NCI-H446 (cell line): Measurements from ENCODE around the gene ADI1.

Experiments
- DNase-seq, 2 experiments: peaks; one replicate each; lab custom pipeline; 2025; lab: John Stamatoyannopoulos, UW

Gene ADI1, protein sequence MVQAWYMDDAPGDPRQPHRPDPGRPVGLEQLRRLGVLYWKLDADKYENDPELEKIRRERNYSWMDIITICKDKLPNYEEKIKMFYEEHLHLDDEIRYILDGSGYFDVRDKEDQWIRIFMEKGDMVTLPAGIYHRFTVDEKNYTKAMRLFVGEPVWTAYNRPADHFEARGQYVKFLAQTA

DNA sequence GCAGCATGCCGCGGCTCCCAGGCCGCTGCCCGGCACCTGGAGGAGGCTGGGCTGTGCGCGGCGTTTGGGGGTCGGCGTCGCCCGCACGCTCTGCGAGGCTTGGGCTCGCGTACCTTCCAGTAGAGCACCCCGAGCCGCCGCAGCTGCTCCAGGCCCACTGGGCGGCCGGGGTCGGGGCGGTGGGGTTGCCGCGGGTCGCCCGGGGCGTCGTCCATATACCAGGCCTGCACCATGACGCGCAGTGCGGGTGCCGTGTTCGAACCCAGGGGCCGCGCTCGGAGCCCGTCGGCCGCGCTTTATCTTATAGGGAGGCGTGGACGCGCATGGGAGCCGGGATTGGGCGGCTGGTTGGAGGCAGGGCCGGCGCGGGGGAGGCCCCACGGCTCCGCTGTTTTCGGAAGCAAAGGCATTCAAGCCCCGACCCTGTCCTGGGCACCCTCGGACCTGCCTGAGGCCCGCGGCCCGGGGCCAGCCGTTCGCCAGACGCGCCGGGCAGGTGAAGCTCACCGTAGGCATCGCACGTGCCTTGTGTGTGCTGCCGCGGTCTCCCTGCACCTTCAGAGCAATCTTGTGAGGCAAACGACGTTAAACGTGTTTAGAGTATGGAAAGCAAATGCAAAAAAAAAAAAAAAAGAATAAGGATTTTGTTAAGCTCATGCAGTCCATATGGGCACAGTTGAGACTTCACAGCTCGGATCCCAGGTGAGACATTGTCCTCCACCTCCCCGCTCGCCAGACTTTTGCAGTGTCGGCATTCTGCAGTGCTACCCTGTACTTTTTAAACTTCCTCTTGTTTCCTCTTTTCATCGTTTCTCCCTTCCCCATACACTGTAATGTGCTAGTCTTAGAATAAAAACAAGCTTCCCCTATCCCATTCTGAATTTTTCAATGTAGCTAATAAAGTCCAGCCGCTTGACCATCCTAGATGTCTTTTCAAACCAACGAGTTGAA lies at the start of gene ADI1:
Gene ADI1 (minus strand): TSS at position 277 of the 951 bp plus-strand sequence. CDS start 44 bp downstream, at position 233.
- peak; percentile 79 to 82 for DNase-seq

DNA sequence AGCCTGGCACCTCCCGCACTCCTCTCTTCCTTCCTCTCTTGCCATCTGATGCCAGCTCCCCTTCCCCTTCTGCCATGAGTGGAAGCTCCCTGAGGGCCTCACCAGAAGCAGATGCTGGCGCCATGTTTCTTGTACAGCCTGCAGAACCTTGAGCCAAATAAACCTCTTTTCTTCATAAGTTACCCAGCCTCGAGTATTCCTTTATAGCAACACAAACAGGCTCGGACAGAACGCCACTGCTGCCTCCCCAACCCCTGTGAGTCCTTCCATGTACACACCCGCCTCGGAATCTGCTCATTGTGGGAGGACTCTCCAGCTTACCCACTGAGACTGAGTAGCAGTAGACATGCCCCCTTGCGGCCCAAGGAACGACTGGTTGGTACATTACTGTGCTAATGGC lies 47.5 kb upstream of the ADI1 start:
- no peak for DNase-seq

DNA sequence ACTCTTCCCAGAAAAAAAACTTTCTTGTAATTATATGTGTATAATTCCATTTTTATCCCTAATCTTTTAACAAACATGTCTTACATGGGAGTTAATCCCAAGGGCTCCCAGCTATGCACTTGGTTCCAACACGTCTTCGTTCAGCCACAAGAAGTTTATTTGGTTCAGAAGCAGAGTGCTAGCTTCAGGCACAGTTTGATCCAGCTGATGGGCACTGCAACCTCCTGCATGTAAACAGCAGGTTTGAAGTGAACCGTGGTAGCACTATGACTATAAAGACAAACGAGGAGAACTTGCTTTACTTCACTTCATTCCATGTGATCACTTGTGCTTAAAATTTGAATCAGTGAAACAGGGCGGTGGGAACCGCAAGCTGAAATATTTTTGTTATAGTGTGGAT lies 45.8 kb upstream of the ADI1 start:
- DNase-seq = no peak

DNA sequence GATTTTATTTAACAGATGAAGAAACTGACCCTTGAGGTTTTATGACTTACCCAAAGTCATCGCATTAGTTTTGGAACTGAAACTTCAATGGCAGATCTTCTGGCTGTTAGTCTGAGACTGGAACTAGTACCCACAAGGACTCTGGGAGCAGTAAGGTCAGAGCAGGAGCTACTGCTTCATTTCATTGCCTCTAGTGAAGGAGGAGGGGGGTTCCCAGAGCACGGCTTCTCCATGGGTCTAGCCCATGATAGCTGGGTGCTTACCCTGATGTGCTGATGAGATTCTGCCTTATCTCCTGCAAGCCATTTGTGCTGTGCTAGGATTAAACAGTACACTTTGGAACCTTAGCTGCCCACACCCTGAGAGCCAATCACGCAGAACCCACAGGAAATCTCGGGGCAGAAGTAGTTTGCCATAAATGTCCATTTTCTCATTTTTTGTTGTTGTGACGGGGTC lies 44.2 kb upstream of the ADI1 start:
- DNase-seq = no peak

DNA sequence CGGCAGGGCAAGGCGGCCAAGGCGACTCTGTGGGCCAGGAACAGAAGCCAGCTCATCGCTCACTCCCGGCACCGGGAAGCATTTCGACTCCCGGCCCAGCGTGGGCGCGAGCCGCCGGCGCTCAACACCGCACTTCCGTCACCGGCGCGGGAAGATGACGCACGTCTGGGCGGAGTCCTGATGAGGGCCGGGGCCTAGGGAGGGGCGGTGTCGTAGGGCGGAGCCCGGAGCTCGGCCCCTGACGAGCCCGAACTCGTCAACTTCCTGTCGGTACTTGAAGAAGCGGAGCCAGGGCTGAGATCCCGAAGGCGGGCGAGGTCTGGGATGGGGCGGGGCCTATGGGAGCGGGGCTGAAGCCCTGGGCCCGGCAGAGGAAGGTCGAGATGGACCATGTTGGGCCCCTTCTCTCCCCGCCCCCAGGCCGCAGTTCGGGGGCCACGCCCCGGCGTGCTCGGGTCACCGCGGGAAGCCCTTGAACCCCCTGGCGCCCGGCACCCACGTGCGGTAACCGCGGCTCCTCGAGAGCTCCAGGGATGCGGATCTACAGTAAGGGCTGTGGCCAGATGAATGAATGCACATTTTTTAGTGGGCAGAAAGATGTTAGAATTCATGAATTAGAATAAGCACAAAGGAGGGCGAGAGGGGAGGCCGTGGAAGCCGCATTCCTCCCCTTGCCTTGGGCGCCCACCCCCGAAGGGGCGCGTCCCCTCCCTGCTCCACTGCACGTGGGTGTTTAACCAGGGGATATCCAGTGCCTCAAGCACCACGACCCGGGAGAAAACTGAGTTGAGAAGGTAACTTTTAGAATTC lies 39.1 kb upstream of the ADI1 start, which contains the start of gene RNASEH1:
Gene RNASEH1 (minus strand): TSS at position 129 of the 810 bp plus-strand sequence. CDS start 73 bp downstream, at position 56.
- DNase-seq = peak; percentile 95 to 99

DNA sequence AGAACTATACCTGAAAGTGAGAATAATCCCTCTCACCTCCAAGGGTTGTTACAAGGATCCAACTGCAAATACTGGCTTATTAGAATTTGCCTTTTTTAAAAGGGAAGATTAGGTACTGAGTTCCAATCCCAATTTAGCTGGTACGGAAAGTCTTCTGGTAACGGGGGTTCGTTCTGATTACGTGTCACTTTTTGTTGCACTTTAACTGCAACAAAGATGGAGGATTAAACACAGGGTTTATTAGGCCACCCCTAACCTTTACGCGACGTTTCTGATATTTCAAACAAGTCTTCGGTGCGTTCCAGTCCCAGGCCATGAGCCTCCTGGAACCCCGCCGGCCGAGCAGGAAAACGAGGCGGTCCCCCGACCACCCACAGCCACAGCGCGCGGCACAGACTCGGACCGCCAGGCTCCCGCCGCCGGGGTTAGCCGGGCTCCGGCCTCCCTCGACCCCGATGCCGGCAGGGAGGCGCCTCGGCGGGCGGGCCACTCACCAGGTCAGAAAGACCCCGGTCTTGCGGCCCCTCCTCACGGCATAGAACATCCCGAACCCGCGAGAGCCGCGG lies 38.4 kb upstream of the ADI1 start:
- DNase-seq = no peak

DNA sequence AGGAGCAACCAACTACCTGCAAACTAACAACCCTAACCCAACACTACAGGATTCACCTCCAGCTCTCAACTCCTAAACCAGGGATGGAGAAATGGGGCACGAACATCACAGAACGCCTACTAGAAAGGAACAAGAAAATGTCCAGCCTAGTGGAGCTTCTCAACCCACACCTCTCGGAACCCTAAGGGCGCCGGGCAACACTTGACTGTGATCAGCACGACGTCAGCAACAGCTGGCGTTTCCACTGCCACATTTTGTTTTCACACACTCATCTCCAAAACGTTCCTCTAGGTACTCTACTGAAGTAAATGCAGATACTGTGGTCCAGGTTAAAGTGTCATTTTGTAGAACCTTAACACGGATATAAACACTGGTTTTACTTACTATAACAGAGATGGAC lies 34.6 kb upstream of the ADI1 start:
- DNase-seq = no peak

DNA sequence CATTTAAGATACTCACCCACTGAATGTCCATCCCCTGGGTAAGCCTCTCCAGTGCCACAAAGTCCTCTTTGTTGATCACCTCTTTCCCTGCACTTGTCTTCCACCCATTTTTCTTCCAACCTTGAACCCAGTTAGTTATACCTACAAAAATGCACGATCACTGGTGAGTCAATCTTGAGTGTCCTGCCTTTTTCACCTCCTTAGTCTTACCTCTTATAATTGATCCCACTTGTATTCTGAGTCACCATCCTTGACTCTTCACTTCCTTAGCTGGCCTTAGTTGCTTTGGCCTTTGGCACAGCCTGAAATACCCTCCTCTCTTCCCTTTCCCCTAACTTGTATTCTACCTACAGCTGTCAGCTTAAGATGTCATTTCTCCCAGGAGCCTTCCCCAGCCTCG lies 28.6 kb upstream of the ADI1 start:
- DNase-seq = no peak

DNA sequence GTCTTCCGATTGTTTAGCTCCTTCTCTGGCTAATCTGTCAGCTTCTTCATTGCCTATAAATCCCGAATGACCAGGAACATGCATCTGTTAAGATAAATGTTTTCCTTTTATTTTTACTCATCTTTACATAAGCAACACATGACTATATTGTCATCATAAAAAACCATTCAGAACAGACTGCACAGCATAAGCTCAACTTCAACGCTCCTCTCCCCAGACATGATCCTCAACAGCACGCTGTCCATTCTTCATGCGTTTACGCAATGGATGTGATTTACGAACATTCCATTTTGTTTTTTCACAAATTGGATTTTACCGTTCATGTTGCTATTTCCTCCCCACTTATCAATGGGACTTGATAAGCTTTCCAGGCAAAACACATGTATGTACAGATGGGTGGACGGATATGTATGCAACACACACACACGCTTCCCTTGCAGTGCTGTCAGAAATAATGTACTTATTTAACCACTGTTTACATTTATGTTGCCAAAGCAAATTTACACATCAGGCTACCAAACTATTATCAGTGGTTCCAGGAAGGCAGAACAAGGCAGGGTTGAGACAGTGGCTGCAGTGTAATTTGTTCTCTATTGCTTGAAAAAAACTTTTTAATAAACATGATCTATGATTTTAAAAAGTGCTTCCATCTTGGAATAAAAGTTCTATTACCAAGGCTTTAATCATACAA lies 26.6 kb upstream of the ADI1 start:
- no peak for DNase-seq

DNA sequence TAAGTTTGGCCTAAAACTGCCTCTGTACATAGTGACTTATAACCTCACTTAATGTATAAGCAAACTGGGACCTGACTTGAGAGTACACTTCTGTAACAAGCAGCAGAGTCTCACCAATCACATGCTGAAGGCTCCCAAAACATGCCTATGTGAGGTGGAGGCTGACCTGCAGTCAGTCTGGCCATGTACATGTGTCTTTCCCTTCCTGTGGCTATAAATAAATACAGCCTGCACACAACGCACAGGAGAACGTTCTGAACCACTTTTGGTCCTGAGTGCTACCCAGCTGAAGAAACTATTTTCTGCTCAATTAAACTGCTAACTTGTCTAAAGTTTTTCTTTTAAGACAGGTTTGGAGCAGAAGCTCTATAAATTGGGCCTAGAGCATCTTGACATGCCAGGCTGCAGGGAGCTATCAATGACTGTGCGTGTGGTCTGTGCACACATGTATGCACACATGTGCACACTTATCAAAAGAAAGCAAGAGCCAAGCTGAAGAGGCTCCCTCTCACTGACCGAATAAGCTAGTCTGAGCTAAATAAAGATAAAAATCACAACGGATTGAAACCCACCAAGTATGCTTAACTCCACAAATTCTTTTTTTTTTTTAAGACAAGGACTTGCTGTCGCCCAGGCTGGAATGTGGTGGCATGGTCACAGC lies 23.8 kb upstream of the ADI1 start:
- no peak for DNase-seq

DNA sequence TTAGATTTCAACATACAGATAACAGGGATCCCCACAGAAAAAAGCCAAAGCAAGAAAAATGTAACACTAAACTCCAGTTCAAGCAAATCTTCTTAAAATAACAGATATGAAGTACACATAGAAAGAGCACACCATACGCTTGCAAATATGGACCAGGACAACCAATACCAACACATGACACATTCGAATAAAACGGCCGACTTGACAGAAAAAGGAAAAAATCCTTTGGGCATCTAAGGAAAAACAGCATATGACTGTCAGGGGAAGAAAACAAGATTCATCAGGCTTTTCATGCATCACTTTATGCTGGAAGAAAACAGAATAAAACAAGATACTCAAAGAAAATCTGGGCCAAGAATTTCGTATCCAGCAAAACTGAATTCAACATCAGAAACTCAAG lies 22.8 kb upstream of the ADI1 start:
- DNase-seq = no peak

DNA sequence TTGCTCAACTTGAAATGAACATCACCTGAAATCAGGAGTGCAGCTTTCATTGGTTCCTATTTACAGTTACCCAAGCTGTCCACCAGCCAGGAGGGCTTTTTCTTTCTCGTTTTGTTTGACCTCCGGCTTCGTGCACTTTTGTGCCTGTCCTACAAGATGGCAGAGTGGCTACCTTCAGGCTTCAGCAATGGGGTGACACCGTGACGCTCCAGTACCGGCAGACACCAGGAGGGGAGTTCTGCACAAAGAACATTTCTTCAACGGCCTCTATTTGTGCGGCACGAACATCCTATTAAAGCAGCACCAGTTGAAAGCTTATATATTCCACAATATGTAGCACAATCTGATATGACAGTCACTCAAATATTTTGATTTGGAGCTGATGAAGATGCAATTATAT lies 20.5 kb upstream of the ADI1 start:
- no peak for DNase-seq

DNA sequence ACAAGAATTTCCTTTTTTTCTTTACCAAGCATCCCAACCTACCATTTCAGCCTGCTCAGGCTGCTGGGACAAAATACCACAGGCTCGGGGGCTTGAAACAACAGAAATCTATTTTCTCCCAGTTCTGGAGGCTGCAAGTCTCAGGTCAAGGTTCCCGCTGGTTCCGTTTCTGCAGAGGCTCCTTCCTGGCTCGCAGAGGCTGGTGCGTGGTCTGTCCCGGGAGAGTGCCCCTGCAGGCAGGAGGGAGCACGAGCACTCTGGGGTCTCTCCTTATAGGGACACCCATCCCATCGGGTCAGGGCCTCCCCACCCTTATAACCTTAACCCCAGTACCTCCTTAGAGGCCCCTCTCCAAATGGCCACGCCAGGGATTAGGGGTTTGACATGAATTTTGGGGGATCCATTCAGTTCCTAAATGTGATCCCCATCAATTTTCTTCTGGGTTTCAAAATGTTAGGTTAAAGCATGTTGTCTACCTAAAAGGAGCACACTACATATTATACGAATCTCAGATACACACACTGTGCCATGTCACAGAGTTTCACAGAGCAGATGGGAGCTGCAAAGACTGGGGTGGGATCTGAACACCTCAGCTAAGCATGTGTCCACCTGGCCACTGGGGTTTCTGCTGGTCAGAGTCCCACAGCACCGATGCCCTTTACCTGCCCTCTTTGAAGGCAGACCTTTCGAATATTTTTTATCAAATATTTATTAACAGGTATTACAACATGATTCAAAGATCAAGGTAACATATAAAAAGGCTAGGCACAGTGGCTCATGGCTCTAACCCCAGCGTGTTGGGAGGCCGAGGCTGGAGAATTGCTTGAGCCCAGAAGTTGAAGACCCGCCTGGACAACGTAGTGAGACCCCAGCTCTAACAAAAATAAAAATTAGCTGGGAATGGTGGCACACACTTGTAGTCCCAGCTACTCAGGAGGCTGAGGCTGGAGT lies 17.6 kb upstream of the ADI1 start:
- no peak for DNase-seq

DNA sequence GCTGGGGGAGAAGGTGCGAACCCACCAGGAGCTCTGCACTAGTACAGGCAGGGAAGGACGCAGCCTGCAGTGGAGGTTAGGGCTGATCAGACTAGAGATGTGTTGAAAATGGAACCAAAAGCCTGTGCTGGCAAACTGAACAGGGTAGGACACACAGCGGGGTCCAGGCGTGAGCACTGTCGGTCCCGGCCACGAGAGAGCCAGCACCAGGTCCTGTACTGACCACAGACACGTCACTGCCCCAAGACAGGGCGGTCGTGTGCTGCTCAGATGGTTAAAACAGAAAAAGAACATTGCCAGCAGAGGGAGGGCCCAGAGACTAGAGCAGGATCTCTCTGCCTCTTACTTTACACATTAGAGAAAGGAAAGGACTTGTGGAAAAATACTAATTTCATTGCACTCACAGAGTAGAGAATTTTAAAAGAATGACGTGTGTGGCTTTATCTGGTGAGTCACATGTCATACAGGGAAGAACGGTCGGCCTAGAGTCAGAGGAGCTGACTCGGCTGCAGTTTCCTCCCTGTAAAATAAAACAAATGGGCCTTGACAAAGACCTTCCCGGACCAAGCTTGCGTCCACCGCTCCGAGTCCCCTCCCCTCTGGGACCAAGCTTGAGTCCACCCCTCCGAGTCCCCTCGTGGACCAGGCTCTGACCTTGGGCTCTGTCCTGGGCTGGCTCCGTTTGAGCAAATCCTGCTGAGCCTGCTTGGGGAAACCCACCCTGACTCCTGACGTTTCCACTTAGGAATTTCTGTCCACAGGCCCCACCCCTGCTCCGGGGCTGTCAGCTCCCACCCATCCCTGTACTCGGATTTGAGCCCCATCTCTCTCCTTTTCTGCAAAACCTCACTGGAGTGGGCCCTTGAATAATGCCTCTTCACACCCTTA lies 16.7 kb upstream of the ADI1 start:
- no peak for DNase-seq

DNA sequence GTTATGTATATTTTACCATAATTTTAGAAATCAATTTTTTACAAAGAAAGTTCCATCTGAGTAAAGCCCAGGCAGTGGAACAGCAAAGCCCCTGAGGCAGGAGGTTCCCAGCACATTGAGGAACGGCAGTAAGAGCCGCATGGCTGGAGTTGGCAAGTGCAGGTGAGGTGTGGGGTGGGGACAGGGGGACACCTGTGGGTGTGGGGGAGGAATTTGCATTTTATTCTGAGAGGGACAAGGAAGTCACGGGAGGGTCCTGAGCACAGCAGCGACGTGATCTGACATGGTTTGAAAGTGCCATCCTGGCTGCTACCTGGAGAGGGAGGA lies 16.1 kb upstream of the ADI1 start:
- DNase-seq = no peak

DNA sequence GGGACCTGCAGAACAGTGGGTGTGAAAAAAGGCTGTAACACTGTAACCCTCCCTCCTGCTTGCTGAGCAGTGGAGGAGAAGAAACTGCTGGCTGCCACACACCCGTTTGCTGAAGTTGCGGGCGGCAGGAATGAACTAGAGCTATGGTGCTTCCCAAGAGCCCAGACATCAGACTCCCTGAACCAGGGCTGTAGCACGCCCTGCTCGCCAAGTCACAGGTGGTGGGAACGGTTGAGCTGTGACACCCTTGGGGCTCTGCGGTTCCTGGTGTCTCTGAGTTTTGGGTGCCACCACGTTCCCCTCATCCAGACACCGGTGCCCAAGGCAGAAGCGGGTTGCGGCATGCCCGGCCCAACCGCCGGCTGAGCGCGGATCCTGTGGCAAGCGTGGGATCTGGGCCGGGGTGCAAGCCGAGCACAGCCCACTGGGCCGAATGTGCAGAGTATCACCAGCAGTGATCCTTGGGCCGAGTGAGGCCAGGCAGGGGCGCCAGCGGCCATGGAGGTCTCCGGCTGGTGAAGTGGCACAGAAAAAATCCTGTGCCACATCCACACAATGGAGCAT lies 15.0 kb upstream of the ADI1 start:
- no peak for DNase-seq

DNA sequence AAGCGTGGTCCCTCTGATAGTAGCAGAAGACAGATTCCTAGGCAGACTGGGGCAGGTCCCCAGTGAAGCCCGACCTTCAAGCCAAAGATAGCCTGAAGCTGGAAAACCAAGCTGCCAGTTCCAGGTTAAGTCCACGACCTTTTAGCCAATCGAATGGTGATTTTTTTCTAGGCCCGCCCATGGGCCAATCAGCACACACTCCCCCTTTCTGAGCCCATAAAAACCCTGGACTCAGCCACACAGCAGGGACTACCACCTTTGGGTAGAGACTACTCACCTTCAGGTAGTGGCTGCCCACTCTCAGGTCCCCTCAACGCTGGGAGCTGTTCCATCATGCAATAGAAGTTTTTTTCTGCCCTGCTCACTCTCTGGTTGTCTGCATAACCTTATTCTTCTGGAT lies 14.5 kb upstream of the ADI1 start:
- DNase-seq = no peak

DNA sequence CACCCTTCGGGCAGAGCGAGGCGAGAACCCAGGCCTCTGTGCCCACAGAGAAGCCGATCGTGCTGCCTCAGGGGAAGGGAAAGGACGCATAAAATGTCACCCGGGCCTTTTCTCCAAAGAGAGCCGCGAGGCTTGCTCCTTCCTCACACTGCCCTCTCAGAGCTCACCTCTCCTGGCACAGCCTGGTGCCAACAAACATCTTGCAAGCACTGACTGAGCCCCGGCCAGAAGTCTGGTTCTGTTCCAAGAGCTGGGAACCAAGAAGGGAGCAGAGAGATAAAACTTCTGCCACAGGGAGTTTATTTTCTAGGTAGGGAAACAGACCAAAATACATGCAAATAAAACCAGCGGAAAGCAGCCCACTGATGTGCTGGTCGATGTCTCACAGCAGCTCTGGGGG lies 13.6 kb upstream of the ADI1 start:
- DNase-seq = peak in 1 of 2 experiments; percentile 6
